Smooth muscle cell (in vitro differentiated cells): ENCODE measurements around the gene PHACTR2. TPM values are rescaled to one million over a fixed set of nuclear protein-coding genes. Genes with fewer than 3 reads are reported as not detected.
A peak's percentile ranks its signal among the peaks of the same experiment; 100 is the strongest.

Experiments
- DNase-seq: peaks from one replicate; lab custom pipeline; 2025; ENCODE audit not compliant: unreplicated experiment; lab: John Stamatoyannopoulos, UW
- H2AFZ ChIP-seq: fragments of 200-600 bp; sonication (generic); 2 replicates; pipeline ENCODE4 v1.6.0; 2016; ENCODE audit warnings: antibody characterized with exemption, low read depth, mild to moderate bottlenecking
- H3F3A ChIP-seq: fragments of 200-600 bp; sonication (generic); 2 replicates; pipeline ENCODE4 v1.6.0; 2017; ENCODE audit warnings: antibody characterized with exemption, low read depth
- H3K27ac ChIP-seq: fragments of 200-600 bp; sonication (generic); 2 replicates; pipeline ENCODE4 v1.5.1; 2016; ENCODE audit warnings: low read depth, mild to moderate bottlenecking
- H3K27me3 ChIP-seq: fragments of 200-600 bp; sonication (generic); 2 replicates; pipeline ENCODE4 v1.6.1; 2016; ENCODE audit warnings: low read depth, mild to moderate bottlenecking
- H3K36me3 ChIP-seq: fragments of 200-600 bp; sonication (generic); 2 replicates; pipeline ENCODE4 v1.5.1; 2016; ENCODE audit warnings: low read depth
- H3K4me1 ChIP-seq: fragments of 200-600 bp; sonication (generic); 2 replicates; pipeline ENCODE4 v1.5.1; 2016; ENCODE audit warnings: low read depth
- H3K4me2 ChIP-seq: fragments of 200-600 bp; sonication (generic); 2 replicates; pipeline ENCODE4 v1.6.0; 2016; ENCODE audit warnings: mild to moderate bottlenecking
- H3K4me3 ChIP-seq: fragments of 200-600 bp; sonication (generic); 2 replicates; pipeline ENCODE4 v1.5.1; 2016; ENCODE audit warnings: mild to moderate bottlenecking
- H3K79me2 ChIP-seq: fragments of 200-600 bp; sonication (generic); 2 replicates; pipeline ENCODE4 v1.6.0; 2016; ENCODE audit warnings: low read depth, mild to moderate bottlenecking
- H3K9ac ChIP-seq: fragments of 200-600 bp; sonication (generic); 2 replicates; pipeline ENCODE4 v1.6.0; 2016; ENCODE audit warnings: low read depth
- H3K9me3 ChIP-seq: fragments of 200-600 bp; sonication (generic); replicated peaks from 2 replicates; pipeline ENCODE4 v1.5.1; 2016; ENCODE audit warnings: low read depth
- H4K20me1 ChIP-seq: fragments of 200-600 bp; sonication (generic); 2 replicates; pipeline ENCODE4 v1.6.0; 2016; ENCODE audit warnings: low read depth
- WGBS: methylation state at CpG from one replicate; pipeline ENCODE4 v1.1.7; 2016; ENCODE audit warnings: low lambda C conversion rate; 5-methylcytosine and 5-hydroxymethylcytosine counted together
- polyA plus RNA-seq: library from polyadenylated mRNA; unstranded; fragments of >200 nt; fragmentation: Nextera tagmentation; extraction: Ambion mirVana; gene quantifications from 2 replicates; pipeline ENCODE4 v1.2.1, GENCODE V29; 2016
- total RNA-seq: library from RNA; depleted of rRNA; stranded (reverse); fragments of >200 nt; gene quantifications from 2 replicates; pipeline ENCODE4 v1.2.3, GENCODE V29; 2014
- TF ChIP-seq, protein P1 (sequence below): fragments of 200-600 bp; sonication (generic); IDR thresholded peaks from 2 replicates; pipeline ENCODE4 v1.5.1; 2017; ENCODE audit warnings: borderline replicate concordance, mild to moderate bottlenecking, antibody characterized with exemption; ENCODE audit not compliant: insufficient read depth, poor library complexity, severe bottlenecking

The PHACTR2 gene
- total and polyA plus RNA-seq, 2 experiments from 2014 or later, result 62.7 to 80.4 TPM

DNA sequence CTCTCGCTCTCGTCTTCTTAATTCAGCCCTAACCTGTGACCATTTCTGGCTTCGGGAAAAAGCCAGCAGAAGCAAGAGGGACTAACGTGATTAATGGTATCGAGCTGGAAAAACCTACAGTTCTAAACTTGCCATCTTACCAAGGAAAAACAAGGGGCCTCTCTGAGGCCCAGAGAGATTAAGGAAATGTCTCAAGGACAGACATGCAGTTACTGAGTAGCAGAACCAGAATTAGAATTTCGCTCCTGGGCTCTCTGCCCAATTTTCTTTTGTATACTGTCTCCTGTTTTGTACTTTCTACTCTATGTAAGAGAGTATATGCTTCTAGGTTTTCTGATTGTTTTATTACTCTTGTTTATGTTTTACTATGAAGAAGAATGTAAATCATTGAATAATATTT, 97.6 kb downstream of the PHACTR2 start:
- no peak for DNase-seq
- H3K79me2 ChIP-seq, result no peaks in the 10 kb centered on the region
- H2AFZ ChIP-seq, result no peak overlapping the region
- peak overlapping the region; percentile 45 for H3K4me2 ChIP-seq
- no peaks in the 10 kb centered on the region for H4K20me1 ChIP-seq
- 55% methylated on average over 6 of the region's 6 CpGs for WGBS
- no peaks in the 10 kb centered on the region for H3K27me3 ChIP-seq
- H3K36me3 ChIP-seq, result no peaks in the 10 kb centered on the region
- peaks cover 7% of the 10 kb centered on the region for H3K4me1 ChIP-seq
- H3K9ac ChIP-seq, result no peak overlapping the region
- peaks cover 19% of the 10 kb centered on the region for H3F3A ChIP-seq
- H3K27ac ChIP-seq, result peak overlapping the region; percentile 58
- TF ChIP-seq, protein P1, sequence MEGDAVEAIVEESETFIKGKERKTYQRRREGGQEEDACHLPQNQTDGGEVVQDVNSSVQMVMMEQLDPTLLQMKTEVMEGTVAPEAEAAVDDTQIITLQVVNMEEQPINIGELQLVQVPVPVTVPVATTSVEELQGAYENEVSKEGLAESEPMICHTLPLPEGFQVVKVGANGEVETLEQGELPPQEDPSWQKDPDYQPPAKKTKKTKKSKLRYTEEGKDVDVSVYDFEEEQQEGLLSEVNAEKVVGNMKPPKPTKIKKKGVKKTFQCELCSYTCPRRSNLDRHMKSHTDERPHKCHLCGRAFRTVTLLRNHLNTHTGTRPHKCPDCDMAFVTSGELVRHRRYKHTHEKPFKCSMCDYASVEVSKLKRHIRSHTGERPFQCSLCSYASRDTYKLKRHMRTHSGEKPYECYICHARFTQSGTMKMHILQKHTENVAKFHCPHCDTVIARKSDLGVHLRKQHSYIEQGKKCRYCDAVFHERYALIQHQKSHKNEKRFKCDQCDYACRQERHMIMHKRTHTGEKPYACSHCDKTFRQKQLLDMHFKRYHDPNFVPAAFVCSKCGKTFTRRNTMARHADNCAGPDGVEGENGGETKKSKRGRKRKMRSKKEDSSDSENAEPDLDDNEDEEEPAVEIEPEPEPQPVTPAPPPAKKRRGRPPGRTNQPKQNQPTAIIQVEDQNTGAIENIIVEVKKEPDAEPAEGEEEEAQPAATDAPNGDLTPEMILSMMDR, result no peak
- no peak overlapping the region for H3K4me3 ChIP-seq
- H3K9me3 ChIP-seq, result no peaks in the 10 kb centered on the region

DNA sequence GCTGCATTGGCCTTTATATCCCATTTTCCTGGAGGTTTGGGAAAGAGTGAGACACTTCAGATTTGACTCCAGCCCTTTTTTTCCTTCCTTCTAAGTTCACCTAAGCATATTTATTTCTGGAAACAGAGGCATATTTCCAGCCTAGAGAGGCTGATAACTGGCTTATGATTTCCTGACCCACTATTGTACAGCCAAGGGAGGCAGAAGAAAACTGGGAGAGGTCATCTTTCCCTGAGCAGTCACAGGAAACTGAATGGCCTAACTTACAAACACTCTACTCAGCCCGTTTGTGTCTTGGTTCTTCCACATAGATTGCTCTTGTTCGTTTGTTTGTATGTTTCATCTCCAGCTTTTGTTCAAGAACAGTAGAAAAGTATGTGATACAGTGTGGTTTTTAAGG, 101.2 kb downstream of the PHACTR2 start:
- Histone ChIP-seq H3K27me3 (no peaks in the 10 kb centered on the region), H4K20me1 (no peaks in the 10 kb centered on the region), H3K36me3 (peaks cover 17% of the 10 kb centered on the region), H3F3A (peaks cover under 1% of the 10 kb centered on the region), H3K4me1 (peaks cover 7% of the 10 kb centered on the region), H3K79me2 (no peaks in the 10 kb centered on the region), H3K9ac (no peak overlapping the region), H3K9me3 (no peaks in the 10 kb centered on the region), H3K4me3 (no peak overlapping the region), H2AFZ (no peak overlapping the region), H3K27ac (no peak overlapping the region), H3K4me2 (no peak overlapping the region)
- WGBS, result 89% methylated on average over 2 of the region's 2 CpGs
- TF ChIP-seq, protein P1, result no peak
- no peak for DNase-seq

DNA sequence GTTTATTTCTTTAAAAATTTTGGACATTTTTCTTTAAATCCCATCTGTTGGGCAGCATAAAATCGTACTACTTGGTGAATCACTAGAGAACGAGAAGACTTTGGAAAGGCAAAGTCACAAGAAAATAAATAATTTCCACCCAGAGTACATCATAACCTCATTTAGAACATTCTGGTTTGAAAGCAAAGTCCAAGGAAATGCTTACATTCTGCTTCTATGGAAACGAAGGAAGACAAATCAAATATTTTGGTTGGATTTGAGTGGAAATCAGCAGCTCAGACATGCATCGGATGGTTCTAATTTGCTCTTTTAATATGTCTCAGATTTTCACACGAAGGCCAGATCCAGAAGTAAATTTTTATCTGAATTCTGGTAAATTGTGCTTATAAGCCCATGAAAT, 104.7 kb downstream of the PHACTR2 start:
- no peaks in the 10 kb centered on the region for H3K9me3 ChIP-seq
- no peaks in the 10 kb centered on the region for H3K27me3 ChIP-seq
- H3K79me2 ChIP-seq, result no peaks in the 10 kb centered on the region
- H3K4me1 ChIP-seq, result no peaks in the 10 kb centered on the region
- no peaks in the 10 kb centered on the region for H4K20me1 ChIP-seq
- H2AFZ ChIP-seq, result no peak overlapping the region
- 87% methylated on average over 5 of the region's 5 CpGs for WGBS
- DNase-seq, result no peak
- TF ChIP-seq, protein P1, result no peak
- no peak overlapping the region for H3K4me3 ChIP-seq
- no peaks in the 10 kb centered on the region for H3F3A ChIP-seq
- no peak overlapping the region for H3K4me2 ChIP-seq
- H3K27ac ChIP-seq, result no peak overlapping the region
- H3K9ac ChIP-seq, result no peak overlapping the region
- H3K36me3 ChIP-seq, result peaks cover 35% of the 10 kb centered on the region

DNA sequence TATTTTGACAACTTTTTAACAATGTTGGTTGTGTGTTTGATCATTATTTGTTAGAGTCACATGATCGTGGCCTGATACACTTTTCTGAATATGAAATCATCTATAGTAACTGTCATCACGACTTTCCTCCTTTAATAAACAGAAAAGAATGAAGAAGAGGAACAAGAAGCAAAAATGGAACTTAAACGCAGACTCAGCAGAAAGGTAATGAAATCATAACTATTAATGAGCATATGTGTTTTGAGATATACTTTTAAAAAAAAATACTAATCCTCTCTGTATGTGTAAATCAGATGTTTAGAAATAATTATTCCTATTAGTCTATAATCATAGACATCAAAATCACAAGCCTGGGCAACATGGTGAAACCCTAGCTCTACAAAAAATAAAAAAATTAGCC, 105.3 kb downstream of the PHACTR2 start:
- Histone ChIP-seq H3K36me3 (peaks cover 35% of the 10 kb centered on the region), H2AFZ (no peak overlapping the region), H3K9me3 (no peaks in the 10 kb centered on the region), H4K20me1 (no peaks in the 10 kb centered on the region), H3K27ac (no peak overlapping the region), H3F3A (no peaks in the 10 kb centered on the region), H3K27me3 (no peaks in the 10 kb centered on the region), H3K4me3 (no peak overlapping the region), H3K79me2 (no peaks in the 10 kb centered on the region), H3K4me1 (no peaks in the 10 kb centered on the region), H3K9ac (no peak overlapping the region), H3K4me2 (no peak overlapping the region)
- TF ChIP-seq, protein P1, result no peak
- DNase-seq, result no peak
- 93% methylated on average over 3 of the region's 3 CpGs for WGBS
